OCI-LY3 (cell line): Measurements from ENCODE around the gene DEPP1.

Source experiments
- CTCF ChIP-seq: fragments of 200-600, 300-600 bp; sonication (generic); IDR thresholded peaks from 2 replicates; pipeline ENCODE4 v1.5.1; 2014; ENCODE audit warnings: antibody characterized with exemption, low read length, low read depth
- EZH2phosphoT487 ChIP-seq: fragments of 200-600 bp; shearing (Covaris generic); IDR thresholded peaks from 2 replicates; pipeline ENCODE4 v1.6.1; 2018; ENCODE audit warnings: antibody characterized with exemption, mixed run types, low read depth

GRCh38 chr10:44934416-44935200 is 44.0 kb downstream of the DEPP1 start:
- no peak for TF ChIP-seq CTCF
- TF ChIP-seq EZH2phosphoT487 = no peak
